HCT116 (cell line): ENCODE data around the gene XK. TPM values are rescaled to one million over a fixed set of nuclear protein-coding genes. Genes with fewer than 3 reads are reported as not detected.

ENCODE experiments used
- ATAC-seq: fragments of 200-7000 bp; cut with Tn5 transposase; 2 replicates; pipeline ENCODE4 v1.9.1; 2020; ENCODE audit warnings: mild to moderate bottlenecking, moderate library complexity
- BruUV-seq: library from RNA; stranded (reverse); fragments of 400-500 nt; replicated peaks from 2 replicates; lab custom pipeline; 2021; lab: Mats Ljungman, UMichigan
- CTCF ChIA-PET: fragments of 300-600 bp; sonication (Branson Sonifier 250); formaldehyde crosslinking; loops from one replicate; lab custom pipeline; 2021; ENCODE audit warnings: antibody characterized with exemption; lab: Charles Lee
- POLR2A ChIA-PET: fragments of 300-600, 350-600 bp; sonication (Branson Sonifier 250); formaldehyde crosslinking; loops from one replicate; lab custom pipeline; 2021; ENCODE audit warnings: antibody characterized with exemption; lab: Charles Lee
- RAD21 ChIA-PET, 2 experiments: fragments of 300-600 bp; sonication (Branson Sonifier 250); formaldehyde crosslinking; loops; one replicate each; lab custom pipeline; 2023; ENCODE audit warnings: low total read pairs in 2 of 2; ENCODE audit not compliant: uncharacterized antibody in 2 of 2, unreplicated experiment in 2 of 2, low non-redundant PET in 1 of 2; lab: Charles Lee
- DNase-seq: peaks from one replicate; pipeline ENCODE4 v3.0.0-alpha.2; 2010; ENCODE audit warnings: low read depth, low spot score
- H2AFZ ChIP-seq: fragments of 200-600 bp; shearing (Covaris generic), sonication (generic); 2 replicates; pipeline ENCODE4 v1.6.1; 2017; ENCODE audit warnings: low read depth, mixed run types, mixed read lengths, antibody characterized with exemption, low read length; ENCODE audit not compliant: poor library complexity, severe bottlenecking
- H3K27ac ChIP-seq: 2 replicates; pipeline ENCODE4 v1.5.1; 2012; ENCODE audit warnings: low read depth, low read length
- H3K27me3 ChIP-seq: fragments of 200-600 bp; sonication (generic); 2 replicates; pipeline ENCODE4 v1.6.1; 2016; ENCODE audit warnings: mixed run types, low read length, mixed read lengths; ENCODE audit not compliant: insufficient read depth
- H3K36me3 ChIP-seq, 2 experiments: fragments of 200-500 bp in 1 of 2; fragments of 200-600 bp in 1 of 2; sonication (Bioruptor generic) in 1 of 2; sonication (generic) in 1 of 2; 2 replicates each; pipeline versions ENCODE4 v1.5.1 to v1.6.1; 2014 to 2016; ENCODE audit warnings: low read length in 2 of 2, inconsistent platforms in 1 of 2, mixed read lengths in 1 of 2, mixed run types in 1 of 2; ENCODE audit not compliant: insufficient read depth in 2 of 2, control insufficient read depth in 1 of 2
- H3K4me1 ChIP-seq, 2 experiments: fragments of 200-600 bp in 1 of 2; sonication (generic) in 1 of 2; 2 replicates each; pipeline versions ENCODE4 v1.5.1 to v1.6.1; 2012 to 2017; ENCODE audit warnings: low read length in 2 of 2, inconsistent platforms in 1 of 2, mild to moderate bottlenecking in 1 of 2, mixed read lengths in 1 of 2, mixed run types in 1 of 2, moderate library complexity in 1 of 2; ENCODE audit not compliant: insufficient read depth in 2 of 2, control insufficient read depth in 1 of 2
- H3K4me2 ChIP-seq: fragments of 200-600 bp; sonication (generic); 2 replicates; pipeline ENCODE4 v1.6.1; 2017; ENCODE audit warnings: mixed run types, low read length, mixed read lengths
- H3K4me3 ChIP-seq, 2 experiments: fragments of 200-600 bp in 1 of 2; sonication (generic) in 1 of 2; replicated peaks in 1 of 2; 2 replicates each; pipeline ENCODE4 v1.5.1; 2011 to 2016; ENCODE audit warnings: low read length in 2 of 2, control low read depth in 1 of 2, low read depth in 1 of 2, mild to moderate bottlenecking in 1 of 2, mixed read lengths in 1 of 2, mixed run types in 1 of 2
- H3K79me2 ChIP-seq: fragments of 200-600 bp; sonication (generic); 2 replicates; pipeline ENCODE4 v1.6.1; 2017; ENCODE audit warnings: mild to moderate bottlenecking, mixed run types, low read length, moderate library complexity, mixed read lengths; ENCODE audit not compliant: insufficient read depth
- H3K9ac ChIP-seq: fragments of 200-600 bp; sonication (generic); 2 replicates; pipeline ENCODE4 v1.6.1; 2016; ENCODE audit warnings: low read length, mixed read lengths
- H3K9me2 ChIP-seq: fragments of 200-600 bp; sonication (generic), shearing (Covaris generic); 2 replicates; pipeline ENCODE4 v1.6.1; 2017; ENCODE audit warnings: mixed run types, mild to moderate bottlenecking, moderate library complexity; ENCODE audit not compliant: insufficient read depth
- H3K9me3 ChIP-seq, 2 experiments: fragments of 200-500 bp in 1 of 2; fragments of 200-600 bp in 1 of 2; sonication (Bioruptor generic) in 1 of 2; sonication (generic) in 1 of 2; 2 replicates each; pipeline ENCODE4 v1.6.1; 2014 to 2017; ENCODE audit warnings: low read length in 2 of 2, mixed read lengths in 2 of 2, inconsistent platforms in 1 of 2, low read depth in 1 of 2, mild to moderate bottlenecking in 1 of 2, mixed run types in 1 of 2, moderate library complexity in 1 of 2; ENCODE audit not compliant: control insufficient read depth in 1 of 2, insufficient read depth in 1 of 2
- H4K20me1 ChIP-seq: fragments of 200-600 bp; sonication (generic), shearing (Covaris generic); 2 replicates; pipeline ENCODE4 v1.6.1; 2017; ENCODE audit warnings: mixed run types, mild to moderate bottlenecking, moderate library complexity; ENCODE audit not compliant: insufficient read depth
- CBX3 ChIP-seq: IDR thresholded peaks from 2 replicates; pipeline ENCODE4 v1.6.1; 2012; ENCODE audit warnings: low read depth
- EGR1 ChIP-seq: IDR thresholded peaks from 2 replicates; pipeline ENCODE4 v1.6.1; 2012; ENCODE audit warnings: low read depth
- EZH2 ChIP-seq: fragments of 200-600 bp; sonication (generic); IDR thresholded peaks from 2 replicates; pipeline ENCODE4 v1.6.1; 2017; ENCODE audit warnings: antibody characterized with exemption, mixed run types
- EZH2phosphoT487 ChIP-seq: fragments of 200-600 bp; IDR thresholded peaks from 2 replicates; pipeline ENCODE4 v1.6.1; 2018; ENCODE audit warnings: antibody characterized with exemption, borderline replicate concordance
- FOSL1 ChIP-seq: IDR thresholded peaks from 2 replicates; pipeline ENCODE4 v1.6.1; 2012; ENCODE audit warnings: low read depth
- POLR2AphosphoS5 ChIP-seq: IDR thresholded peaks from 2 replicates; pipeline ENCODE4 v1.6.1; 2011; ENCODE audit warnings: mild to moderate bottlenecking, low read depth, low read length, moderate library complexity
- SIN3A ChIP-seq: IDR thresholded peaks from 2 replicates; pipeline ENCODE4 v1.6.1; 2012; ENCODE audit warnings: low read depth
- SP1 ChIP-seq: IDR thresholded peaks from 2 replicates; pipeline ENCODE4 v1.6.1; 2012; ENCODE audit warnings: low read depth
- ZFX ChIP-seq: fragments of 450-650 bp; IDR thresholded peaks from 2 replicates; pipeline ENCODE4 v1.6.1; 2017
- ZNF274 ChIP-seq: fragments of 200-500 bp; sonication (Bioruptor generic); IDR thresholded peaks from 2 replicates; pipeline ENCODE4 v1.6.1; 2014; ENCODE audit warnings: mild to moderate bottlenecking, low read depth, low read length, inconsistent platforms
- intact Hi-C: fragments of 100-400 bp; cut with micrococcal nuclease; formaldehyde crosslinking; loops from 2 replicates; pipeline ENCODE4 v1.10.0; 2022
- total RNA-seq: library from RNA; stranded (reverse); gene quantifications from one replicate; pipeline ENCODE4 v1.2.1, GENCODE V29; 2021; ENCODE audit not compliant: unreplicated experiment
- TF ChIP-seq, protein P1 (sequence below): IDR thresholded peaks from 2 replicates; pipeline ENCODE4 v1.6.1; 2012
- TF ChIP-seq, protein P2 (sequence below), 3 experiments: fragments of 200-600 bp in 1 of 3; sonication (generic) in 1 of 3; IDR thresholded peaks in 2 of 3; conservative IDR thresholded peaks in 1 of 3; 2 replicates each; pipeline ENCODE4 v1.5.1; 2012 to 2017; ENCODE audit warnings: low read depth in 2 of 3, low read length in 2 of 3, antibody characterized with exemption in 1 of 3, borderline replicate concordance in 1 of 3, control low read depth in 1 of 3, mild to moderate bottlenecking in 1 of 3, mixed read lengths in 1 of 3, mixed run types in 1 of 3, moderate library complexity in 1 of 3; ENCODE audit not compliant: insufficient read depth in 1 of 3

Gene XK
- total RNA-seq, 1 experiment from 2014 or later = 2.6 TPM

DNA sequence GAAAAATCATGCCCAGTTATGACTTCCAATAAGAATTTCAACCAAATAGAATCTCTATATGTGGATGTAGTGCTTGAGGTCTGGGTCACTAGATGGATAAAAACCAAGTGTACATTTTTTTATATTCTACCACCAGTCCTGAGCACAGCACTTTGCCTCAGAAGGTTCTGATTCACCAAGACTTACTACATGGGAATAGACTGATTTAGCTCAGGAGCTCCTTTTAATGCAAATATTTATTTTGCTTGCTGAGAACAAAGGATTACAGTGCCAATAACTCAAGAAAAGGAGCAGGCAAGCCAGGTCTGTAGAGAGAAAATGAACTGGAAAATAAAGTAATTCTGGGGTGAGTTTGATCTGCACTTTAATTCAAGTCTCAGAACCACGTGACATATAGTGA, 6.4 kb upstream of the XK start:
- H3K27me3 ChIP-seq = no peaks in the 10 kb centered on the region
- ChIA-PET POLR2A (no interaction called here), RAD21 (no interaction called here), CTCF (no interaction called here)
- H3K9me2 ChIP-seq = no peaks in the 10 kb centered on the region
- no peak overlapping the region for H3K9ac ChIP-seq
- no peak overlapping the region for H3K4me3 ChIP-seq
- no peak overlapping the region for H2AFZ ChIP-seq
- H3K4me1 ChIP-seq = peaks cover 0 to 3% of the 10 kb centered on the region in 2 experiments; a peak in 1 of 4 replicates
- H3K79me2 ChIP-seq = no peaks in the 10 kb centered on the region
- no peaks in the 10 kb centered on the region for H3K36me3 ChIP-seq
- no peak for ATAC-seq
- H4K20me1 ChIP-seq = no peaks in the 10 kb centered on the region
- no TSS peak for BruUV-seq
- intact Hi-C loops = no loop called here
- no peak for DNase-seq
- no peak overlapping the region for H3K27ac ChIP-seq
- H3K9me3 ChIP-seq = no peaks in the 10 kb centered on the region
- H3K4me2 ChIP-seq = no peak overlapping the region
- TF ChIP-seq, protein P1, sequence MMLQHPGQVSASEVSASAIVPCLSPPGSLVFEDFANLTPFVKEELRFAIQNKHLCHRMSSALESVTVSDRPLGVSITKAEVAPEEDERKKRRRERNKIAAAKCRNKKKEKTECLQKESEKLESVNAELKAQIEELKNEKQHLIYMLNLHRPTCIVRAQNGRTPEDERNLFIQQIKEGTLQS = no peak
- TF ChIP-seq EGR1 (no peak), FOSL1 (no peak), EZH2 (no peak), ZNF274 (no peak), SP1 (no peak), SIN3A (no peak), ZFX (no peak)

DNA sequence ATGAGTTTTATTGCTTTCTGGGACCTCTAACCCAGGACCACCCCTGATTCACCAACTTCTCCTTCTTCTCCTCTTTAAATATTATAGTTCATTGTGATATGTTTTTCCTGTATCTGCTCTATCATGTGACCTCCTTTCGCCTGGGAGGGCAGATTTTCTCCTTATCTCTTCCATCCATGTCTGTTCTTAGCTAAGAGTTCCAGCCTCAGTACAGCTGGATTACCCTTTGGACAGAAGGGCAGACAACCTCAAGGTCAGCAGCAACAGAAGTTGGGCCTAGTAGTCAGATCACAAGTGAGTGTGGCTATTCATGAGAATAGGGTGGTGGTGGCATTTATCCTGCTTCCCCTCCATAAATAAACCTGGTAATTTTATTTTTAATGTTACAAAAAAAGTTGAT, 5.7 kb upstream of the XK start:
- Histone ChIP-seq H3K4me2 (no peak overlapping the region), H3K4me3 (no peak overlapping the region), H3K27ac (no peak overlapping the region), H3K36me3 (no peaks in the 10 kb centered on the region), H2AFZ (no peak overlapping the region), H3K9ac (no peak overlapping the region), H3K9me3 (no peaks in the 10 kb centered on the region), H3K9me2 (no peaks in the 10 kb centered on the region), H3K4me1 (peaks cover 2 to 9% of the 10 kb centered on the region in 2 experiments), H3K79me2 (no peaks in the 10 kb centered on the region), H3K27me3 (no peaks in the 10 kb centered on the region), H4K20me1 (no peaks in the 10 kb centered on the region)
- no TSS peak for BruUV-seq
- CTCF ChIA-PET = no interaction called here
- TF ChIP-seq SP1 = no peak
- no peak for TF ChIP-seq ZNF274
- no peak for TF ChIP-seq EGR1
- no peak for TF ChIP-seq EZH2phosphoT487
- TF ChIP-seq POLR2AphosphoS5 = no peak
- TF ChIP-seq, protein P1 = no peak
- no peak for TF ChIP-seq FOSL1
- TF ChIP-seq CBX3 = no peak
- TF ChIP-seq, protein P2, sequence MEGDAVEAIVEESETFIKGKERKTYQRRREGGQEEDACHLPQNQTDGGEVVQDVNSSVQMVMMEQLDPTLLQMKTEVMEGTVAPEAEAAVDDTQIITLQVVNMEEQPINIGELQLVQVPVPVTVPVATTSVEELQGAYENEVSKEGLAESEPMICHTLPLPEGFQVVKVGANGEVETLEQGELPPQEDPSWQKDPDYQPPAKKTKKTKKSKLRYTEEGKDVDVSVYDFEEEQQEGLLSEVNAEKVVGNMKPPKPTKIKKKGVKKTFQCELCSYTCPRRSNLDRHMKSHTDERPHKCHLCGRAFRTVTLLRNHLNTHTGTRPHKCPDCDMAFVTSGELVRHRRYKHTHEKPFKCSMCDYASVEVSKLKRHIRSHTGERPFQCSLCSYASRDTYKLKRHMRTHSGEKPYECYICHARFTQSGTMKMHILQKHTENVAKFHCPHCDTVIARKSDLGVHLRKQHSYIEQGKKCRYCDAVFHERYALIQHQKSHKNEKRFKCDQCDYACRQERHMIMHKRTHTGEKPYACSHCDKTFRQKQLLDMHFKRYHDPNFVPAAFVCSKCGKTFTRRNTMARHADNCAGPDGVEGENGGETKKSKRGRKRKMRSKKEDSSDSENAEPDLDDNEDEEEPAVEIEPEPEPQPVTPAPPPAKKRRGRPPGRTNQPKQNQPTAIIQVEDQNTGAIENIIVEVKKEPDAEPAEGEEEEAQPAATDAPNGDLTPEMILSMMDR (IDR thresholded peaks at IDR 0.05 in 2 of 3, conservative IDR thresholded peaks at IDR 0.05 in 1 of 3; ENCODE audit: borderline replicate concordance in 1 of 3, insufficient read depth in 1 of 3, low read depth in 2 of 3, low read length in 2 of 3) = no peak
- intact Hi-C loops = no loop called here
- RAD21 ChIA-PET = no interaction called here
- ATAC-seq = no peak
- POLR2A ChIA-PET = no interaction called here
- no peak for DNase-seq
